Mucosa of descending colon (tissue), 3 donors: Measurements from ENCODE around the gene ASB13. TPM values are rescaled to one million over a fixed set of nuclear protein-coding genes. Genes with fewer than 3 reads are reported as not detected.

Experiments
- ATAC-seq: fragments of 200-7000 bp; cut with Tn5 transposase; one replicate; pipeline ENCODE4 v1.9.1; 2020; ENCODE audit warnings: mild to moderate bottlenecking, moderate library complexity
- DNase-seq, 3 donors: peaks; one replicate each; pipeline ENCODE4 v3.0.0-alpha.2; 2020
- H3K36me3 ChIP-seq: fragments of 200-600 bp; one replicate; pipeline ENCODE4 v1.8.0; 2021; ENCODE audit warnings: low read depth, mild to moderate bottlenecking
- H3K4me1 ChIP-seq: fragments of 200-600 bp; one replicate; pipeline ENCODE4 v1.8.0; 2021; ENCODE audit warnings: low read depth, mild to moderate bottlenecking
- H3K4me3 ChIP-seq: fragments of 200-600 bp; one replicate; pipeline ENCODE4 v1.8.0; 2021; ENCODE audit warnings: mild to moderate bottlenecking
- H3K9me3 ChIP-seq: fragments of 200-600 bp; one replicate; pipeline ENCODE4 v1.8.0; 2021; ENCODE audit warnings: mild to moderate bottlenecking
- CTCF ChIP-seq: fragments of 200-600 bp; IDR thresholded peaks from one replicate; pipeline ENCODE4 v1.8.0; 2022; ENCODE audit warnings: antibody characterized with exemption, mild to moderate bottlenecking
- intact Hi-C, 2 donors: fragments of 100-400 bp; cut with DNase I in 1 of 2; cut with micrococcal nuclease in 1 of 2; formaldehyde crosslinking; loops; one replicate each; pipeline versions ENCODE4 v1.11.0 to v1.11.1; 2022; cut with DNase I, micrococcal nuclease
- total RNA-seq, 3 donors: library from RNA; stranded (reverse); fragmentation: NEBNext Ultra II Directional in 2 of 3; extraction: Animal tissue kit (Norgen Biotek cat#: 25700) in 2 of 3; gene quantifications; one replicate each; pipeline versions ENCODE4 v1.2.1 to v1.2.4, GENCODE V29; 2021 to 2023
- donor health status: DM: no; HTN: no; CAD: no; lungs with moderate emphysema.
- donor health status: DM: no; HTN: no; CAD: no.
- donor health status: DM: no; HTN: yes; CAD: no.

Gene ASB13
- total RNA-seq, 3 donors from 2014 or later = 34.6 to 76.1 (median 50.5) TPM

GRCh38 chr10:5688587-5688986, 22.2 kb upstream of the ASB13 start:
- intact Hi-C loops = no loop called here
- H3K4me1 ChIP-seq = peaks cover 24% of the 10 kb centered on the region
- TF ChIP-seq CTCF = no peak
- no peak overlapping the region for H3K4me3 ChIP-seq
- H3K9me3 ChIP-seq = no peaks in the 10 kb centered on the region
- DNase-seq = no peak
- ATAC-seq = no peak
- H3K36me3 ChIP-seq = no peaks in the 10 kb centered on the region

- intact Hi-C loops = no loop called here
- Histone ChIP-seq H3K4me3 (peak overlapping the region; percentile 80), H3K36me3 (no peaks in the 10 kb centered on the region), H3K9me3 (no peaks in the 10 kb centered on the region), H3K4me1 (peaks cover 12% of the 10 kb centered on the region)
- ATAC-seq = no peak
- no peak for DNase-seq
- no peak for TF ChIP-seq CTCF
Measured at GRCh38 chr10:5685764-5686240, 19.4 kb upstream of the ASB13 start.

- peaks cover 12% of the 10 kb centered on the region for H3K4me1 ChIP-seq
- no peaks in the 10 kb centered on the region for H3K9me3 ChIP-seq
- ATAC-seq (peak; percentile 59), DNase-seq (peak; percentile 77 to 82 (median 79))
- peak; percentile 24 for TF ChIP-seq CTCF
- intact Hi-C loops = no loop called here
- H3K4me3 ChIP-seq = peak overlapping the region; percentile 80
- H3K36me3 ChIP-seq = no peaks in the 10 kb centered on the region
Measured at GRCh38 chr10:5684971-5685763, 18.8 kb upstream of the ASB13 start.

- Histone ChIP-seq H3K36me3 (no peaks in the 10 kb centered on the region), H3K4me3 (peak within 1 kb of the TSS; percentile 80), H3K9me3 (no peaks in the 10 kb centered on the region), H3K4me1 (peaks cover 12% of the 10 kb centered on the region)
- DNase-seq (peak; percentile 98 to 99 (median 99)), ATAC-seq (peak; percentile 97)
- intact Hi-C loops = no loop called here
- peak; percentile 18 for TF ChIP-seq CTCF
Measured at GRCh38 chr10:5684318-5684970, 18.0 kb upstream of the ASB13 start, which contains the start of gene TASOR2. Gene TASOR2 (plus strand): TSS chr10:5684838. CDS start chr10:5720643, 35,805 bp downstream.

GRCh38 chr10:5683065-5683464, 16.7 kb upstream of the ASB13 start:
- no peak overlapping the region for H3K4me3 ChIP-seq
- H3K36me3 ChIP-seq = no peaks in the 10 kb centered on the region
- intact Hi-C loops = no loop called here
- peaks cover 12% of the 10 kb centered on the region for H3K4me1 ChIP-seq
- H3K9me3 ChIP-seq = no peaks in the 10 kb centered on the region
- ATAC-seq (no peak), DNase-seq (no peak)
- TF ChIP-seq CTCF = no peak
